ENCODE data around the gene TMCC3.

GRCh38 chr12:94628819-94629472, 21.4 kb downstream of the TMCC3 start:
- no peak for TF ChIP-seq SMARCA4 (IDR thresholded peaks at IDR 0.05)
- no peak for TF ChIP-seq ZNF280B (CRISPR knock-in tag; IDR thresholded peaks at IDR 0.05)
- no peak for TF ChIP-seq CTCF (IDR thresholded peaks at IDR 0.05 in 2 of 3, conservative IDR thresholded peaks at IDR 0.05 in 1 of 3; ENCODE audit: insufficient read depth in 2 of 3, low read depth in 1 of 3, low read length in 3 of 3)
- no peak for TF ChIP-seq ZNF79 (CRISPR knock-in tag; IDR thresholded peaks at IDR 0.05; ENCODE audit: low read depth)
- no peak for TF ChIP-seq GMEB1 (CRISPR knock-in tag; IDR thresholded peaks at IDR 0.05)
- TF ChIP-seq REST (IDR thresholded peaks at IDR 0.05; ENCODE audit: borderline replicate concordance): no peak
- no peak for TF ChIP-seq REST (CRISPR knock-in tag; IDR thresholded peaks at IDR 0.05; ENCODE audit: low read depth)
- TF ChIP-seq POLR2A (conservative IDR thresholded peaks at IDR 0.05): no peak
- TF ChIP-seq BRCA1 (IDR thresholded peaks at IDR 0.05): no peak
- no peak for TF ChIP-seq BRCA1 (CRISPR knock-in tag; IDR thresholded peaks at IDR 0.05)

All from K562 (cell line).